GM23338 (cell line): Measurements from ENCODE around the gene CORO7. TPM values are rescaled to one million over a fixed set of nuclear protein-coding genes. Genes with fewer than 3 reads are reported as not detected.

ENCODE experiments used
- ATAC-seq: fragments of 200-7000 bp; cut with Tn5 transposase; 3 replicates; pipeline ENCODE4 v1.9.1; 2020
- DNase-seq: peaks from one replicate; pipeline ENCODE4 v3.0.0-alpha.2; 2015; ENCODE audit warnings: low spot score
- H2AFZ ChIP-seq: fragments of 200-600 bp; sonication (generic); 2 replicates; pipeline ENCODE4 v1.8.0; 2016; ENCODE audit warnings: antibody characterized with exemption, mild to moderate bottlenecking, moderate library complexity
- H3F3A ChIP-seq: fragments of 200-600 bp; sonication (generic); replicated peaks from 2 replicates; pipeline ENCODE4 v1.8.0; 2017; ENCODE audit warnings: antibody characterized with exemption, mixed run types, low read depth
- H3K27ac ChIP-seq: fragments of 200-600 bp; sonication (generic); 2 replicates; pipeline ENCODE4 v1.6.1; 2016; ENCODE audit warnings: low read depth
- H3K27me3 ChIP-seq: fragments of 200-600 bp; sonication (generic); 2 replicates; pipeline ENCODE4 v1.8.0; 2016; ENCODE audit warnings: mild to moderate bottlenecking, mixed run types, moderate library complexity; ENCODE audit not compliant: insufficient read depth
- H3K36me3 ChIP-seq: fragments of 200-600 bp; sonication (generic); 2 replicates; pipeline ENCODE4 v1.8.0; 2016; ENCODE audit warnings: mild to moderate bottlenecking; ENCODE audit not compliant: insufficient read depth
- H3K4me1 ChIP-seq: fragments of 200-600 bp; sonication (generic); 2 replicates; pipeline ENCODE4 v1.8.0; 2016; ENCODE audit warnings: mild to moderate bottlenecking, moderate library complexity; ENCODE audit not compliant: insufficient read depth
- H3K4me2 ChIP-seq: fragments of 200-600 bp; sonication (generic); 2 replicates; pipeline ENCODE4 v1.7.1; 2017; ENCODE audit warnings: mixed run types
- H3K4me3 ChIP-seq: fragments of 200-600 bp; sonication (generic); 2 replicates; pipeline ENCODE4 v1.6.1; 2016; ENCODE audit warnings: mixed run types
- H3K79me2 ChIP-seq: fragments of 200-600 bp; sonication (generic); replicated peaks from 2 replicates; pipeline ENCODE4 v1.8.0; 2017; ENCODE audit warnings: mild to moderate bottlenecking; ENCODE audit not compliant: insufficient read depth
- H3K9me2 ChIP-seq: fragments of 200-600 bp; sonication (generic); 2 replicates; pipeline ENCODE4 v1.8.0; 2017; ENCODE audit not compliant: insufficient read depth
- H4K20me1 ChIP-seq: fragments of 200-600 bp; sonication (generic); replicated peaks from 2 replicates; pipeline ENCODE4 v1.8.0; 2017; ENCODE audit warnings: mild to moderate bottlenecking; ENCODE audit not compliant: insufficient read depth
- H3K27ac Mint-ChIP-seq: 2 replicates; pipeline ENCODE4 v1.8.0; 2020; ENCODE audit warnings: inconsistent platforms, mild to moderate bottlenecking, moderate library complexity, mixed read lengths
- H3K27me3 Mint-ChIP-seq: 3 replicates; pipeline ENCODE4 v1.8.0; 2022; ENCODE audit warnings: low read depth, mild to moderate bottlenecking, moderate library complexity, mixed read lengths, inconsistent platforms; ENCODE audit not compliant: insufficient read depth, poor library complexity
- H3K36me3 Mint-ChIP-seq: 3 replicates; pipeline ENCODE4 v1.8.0; 2021; ENCODE audit warnings: low read depth, mild to moderate bottlenecking, inconsistent platforms, moderate library complexity, mixed read lengths
- H3K4me1 Mint-ChIP-seq: 3 replicates; pipeline ENCODE4 v1.8.0; 2020; ENCODE audit warnings: mild to moderate bottlenecking, inconsistent platforms, mixed read lengths
- H3K4me3 Mint-ChIP-seq: 3 replicates; pipeline ENCODE4 v1.8.0; 2021; ENCODE audit warnings: moderate library complexity, mild to moderate bottlenecking, inconsistent platforms, mixed read lengths
- H3K9me3 Mint-ChIP-seq: 3 replicates; pipeline ENCODE4 v1.8.0; 2020; ENCODE audit warnings: moderate library complexity, mild to moderate bottlenecking, inconsistent platforms, mixed read lengths
- polyA plus RNA-seq: library from polyadenylated mRNA; unstranded; fragments of >200 nt; fragmentation: Nextera tagmentation; extraction: Ambion mirVana; gene quantifications from 2 replicates; pipeline ENCODE4 v1.2.1, GENCODE V29; 2016
- total RNA-seq: library from RNA; depleted of rRNA; stranded (reverse); fragments of >200 nt; shearing (Covaris generic); gene quantifications from 2 replicates; pipeline ENCODE4 v1.2.3, GENCODE V29; 2014
- TF ChIP-seq, protein P1 (sequence below): fragments of 250-450 bp; sonication (Bioruptor Pico); IDR thresholded peaks from 2 replicates; pipeline ENCODE4 v1.5.0; 2020; ENCODE audit warnings: mild to moderate bottlenecking, moderate library complexity
- TF ChIP-seq, protein P2 (sequence below): IDR thresholded peaks from one replicate; pipeline ENCODE4 v1.6.1; 2018; ENCODE audit warnings: antibody characterized with exemption; ENCODE audit not compliant: unreplicated experiment

Gene CORO7
- total and polyA plus RNA-seq, 2 experiments from 2014 or later, result 14.2 to 46.4 TPM

DNA sequence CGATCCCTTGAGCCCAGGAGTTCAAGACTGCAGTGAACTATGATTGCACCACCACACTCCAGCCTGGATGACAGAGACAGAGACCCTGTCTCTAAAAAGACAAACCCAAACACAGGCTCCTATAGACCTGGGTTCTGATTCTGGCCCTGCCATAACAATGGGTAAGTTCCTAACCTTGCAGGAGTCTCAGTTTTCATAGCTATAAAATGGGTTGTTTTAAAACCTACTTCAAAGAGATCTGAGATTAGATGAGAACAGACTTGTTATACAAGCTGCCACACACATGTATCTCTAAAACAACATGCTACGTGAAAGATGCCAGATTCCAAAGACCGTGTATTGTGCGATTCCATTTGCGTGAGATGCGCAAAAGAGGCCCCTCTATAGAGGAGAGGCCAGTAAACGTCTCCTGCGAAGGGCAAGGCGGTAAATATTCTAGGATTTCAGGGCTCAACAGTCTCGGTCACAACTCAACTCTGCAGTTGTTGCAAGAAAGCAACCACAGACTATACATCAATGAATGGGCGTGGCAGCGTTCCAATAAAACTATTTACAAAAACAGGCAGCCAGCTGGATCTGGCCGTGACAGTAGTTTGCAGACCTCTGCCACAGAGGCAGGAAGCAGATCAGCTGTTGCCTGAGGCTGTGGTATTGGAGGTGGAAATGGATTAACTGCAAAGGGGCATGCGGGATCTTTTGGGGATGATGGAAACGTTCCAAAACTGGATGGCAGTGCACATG, 5.9 kb downstream of the CORO7 start (continued):
- TF ChIP-seq, protein P1, sequence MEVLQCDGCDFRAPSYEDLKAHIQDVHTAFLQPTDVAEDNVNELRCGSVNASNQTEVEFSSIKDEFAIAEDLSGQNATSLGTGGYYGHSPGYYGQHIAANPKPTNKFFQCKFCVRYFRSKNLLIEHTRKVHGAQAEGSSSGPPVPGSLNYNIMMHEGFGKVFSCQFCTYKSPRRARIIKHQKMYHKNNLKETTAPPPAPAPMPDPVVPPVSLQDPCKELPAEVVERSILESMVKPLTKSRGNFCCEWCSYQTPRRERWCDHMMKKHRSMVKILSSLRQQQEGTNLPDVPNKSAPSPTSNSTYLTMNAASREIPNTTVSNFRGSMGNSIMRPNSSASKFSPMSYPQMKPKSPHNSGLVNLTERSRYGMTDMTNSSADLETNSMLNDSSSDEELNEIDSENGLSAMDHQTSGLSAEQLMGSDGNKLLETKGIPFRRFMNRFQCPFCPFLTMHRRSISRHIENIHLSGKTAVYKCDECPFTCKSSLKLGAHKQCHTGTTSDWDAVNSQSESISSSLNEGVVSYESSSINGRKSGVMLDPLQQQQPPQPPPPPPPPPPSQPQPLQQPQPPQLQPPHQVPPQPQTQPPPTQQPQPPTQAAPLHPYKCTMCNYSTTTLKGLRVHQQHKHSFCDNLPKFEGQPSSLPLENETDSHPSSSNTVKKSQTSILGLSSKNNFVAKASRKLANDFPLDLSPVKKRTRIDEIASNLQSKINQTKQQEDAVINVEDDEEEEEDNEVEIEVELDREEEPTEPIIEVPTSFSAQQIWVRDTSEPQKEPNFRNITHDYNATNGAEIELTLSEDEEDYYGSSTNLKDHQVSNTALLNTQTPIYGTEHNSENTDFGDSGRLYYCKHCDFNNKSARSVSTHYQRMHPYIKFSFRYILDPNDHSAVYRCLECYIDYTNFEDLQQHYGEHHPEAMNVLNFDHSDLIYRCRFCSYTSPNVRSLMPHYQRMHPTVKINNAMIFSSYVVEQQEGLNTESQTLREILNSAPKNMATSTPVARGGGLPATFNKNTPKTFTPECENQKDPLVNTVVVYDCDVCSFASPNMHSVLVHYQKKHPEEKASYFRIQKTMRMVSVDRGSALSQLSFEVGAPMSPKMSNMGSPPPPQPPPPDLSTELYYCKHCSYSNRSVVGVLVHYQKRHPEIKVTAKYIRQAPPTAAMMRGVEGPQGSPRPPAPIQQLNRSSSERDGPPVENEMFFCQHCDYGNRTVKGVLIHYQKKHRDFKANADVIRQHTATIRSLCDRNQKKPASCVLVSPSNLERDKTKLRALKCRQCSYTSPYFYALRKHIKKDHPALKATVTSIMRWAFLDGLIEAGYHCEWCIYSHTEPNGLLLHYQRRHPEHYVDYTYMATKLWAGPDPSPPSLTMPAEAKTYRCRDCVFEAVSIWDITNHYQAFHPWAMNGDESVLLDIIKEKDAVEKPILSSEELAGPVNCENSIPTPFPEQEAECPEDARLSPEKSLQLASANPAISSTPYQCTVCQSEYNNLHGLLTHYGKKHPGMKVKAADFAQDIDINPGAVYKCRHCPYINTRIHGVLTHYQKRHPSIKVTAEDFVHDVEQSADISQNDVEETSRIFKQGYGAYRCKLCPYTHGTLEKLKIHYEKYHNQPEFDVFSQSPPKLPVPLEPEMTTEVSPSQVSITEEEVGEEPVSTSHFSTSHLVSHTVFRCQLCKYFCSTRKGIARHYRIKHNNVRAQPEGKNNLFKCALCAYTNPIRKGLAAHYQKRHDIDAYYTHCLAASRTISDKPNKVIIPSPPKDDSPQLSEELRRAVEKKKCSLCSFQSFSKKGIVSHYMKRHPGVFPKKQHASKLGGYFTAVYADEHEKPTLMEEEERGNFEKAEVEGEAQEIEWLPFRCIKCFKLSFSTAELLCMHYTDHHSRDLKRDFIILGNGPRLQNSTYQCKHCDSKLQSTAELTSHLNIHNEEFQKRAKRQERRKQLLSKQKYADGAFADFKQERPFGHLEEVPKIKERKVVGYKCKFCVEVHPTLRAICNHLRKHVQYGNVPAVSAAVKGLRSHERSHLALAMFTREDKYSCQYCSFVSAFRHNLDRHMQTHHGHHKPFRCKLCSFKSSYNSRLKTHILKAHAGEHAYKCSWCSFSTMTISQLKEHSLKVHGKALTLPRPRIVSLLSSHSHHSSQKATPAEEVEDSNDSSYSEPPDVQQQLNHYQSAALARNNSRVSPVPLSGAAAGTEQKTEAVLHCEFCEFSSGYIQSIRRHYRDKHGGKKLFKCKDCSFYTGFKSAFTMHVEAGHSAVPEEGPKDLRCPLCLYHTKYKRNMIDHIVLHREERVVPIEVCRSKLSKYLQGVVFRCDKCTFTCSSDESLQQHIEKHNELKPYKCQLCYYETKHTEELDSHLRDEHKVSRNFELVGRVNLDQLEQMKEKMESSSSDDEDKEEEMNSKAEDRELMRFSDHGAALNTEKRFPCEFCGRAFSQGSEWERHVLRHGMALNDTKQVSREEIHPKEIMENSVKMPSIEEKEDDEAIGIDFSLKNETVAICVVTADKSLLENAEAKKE (CRISPR knock-in tag), result no peak

DNA sequence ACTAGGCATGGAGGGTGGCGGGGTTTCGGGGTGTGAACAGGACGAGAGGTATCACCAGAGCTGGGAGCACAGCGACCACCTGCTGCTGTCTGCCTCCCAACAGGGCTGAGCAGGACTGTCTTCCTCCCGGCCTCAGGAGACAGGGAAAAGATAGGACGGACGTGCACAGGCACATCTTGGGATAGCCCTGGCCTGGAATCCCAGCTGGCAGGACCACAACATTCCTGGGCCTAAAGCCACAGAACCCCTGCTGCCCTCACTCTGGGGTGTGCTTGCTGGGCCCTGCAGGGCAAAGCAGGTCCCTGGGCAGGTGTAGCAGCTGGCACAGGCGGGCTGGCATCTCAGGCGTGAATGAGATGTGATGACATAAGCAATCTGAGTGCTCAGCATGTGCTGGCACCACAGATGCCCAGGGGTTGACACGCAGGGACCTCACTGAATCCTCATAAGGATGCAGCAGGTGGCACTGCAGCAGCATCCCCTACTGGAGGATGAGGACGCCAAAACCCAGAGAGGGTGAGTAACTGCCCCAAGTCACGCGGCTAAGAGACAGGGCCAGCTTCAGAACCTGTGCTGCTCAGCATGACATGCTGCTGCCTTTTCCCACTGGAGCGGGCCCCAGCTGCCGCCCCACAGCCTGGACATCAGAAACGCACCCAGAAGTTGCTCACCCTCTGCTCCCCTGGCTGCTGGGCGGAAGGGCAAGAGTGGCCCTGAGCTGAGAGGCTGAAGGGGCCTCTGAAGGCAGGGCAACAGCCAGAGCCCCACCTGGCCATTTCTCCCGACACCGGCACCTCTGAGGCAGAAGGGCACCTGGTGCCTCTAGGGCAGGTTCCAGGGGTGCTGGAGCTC, 7.1 kb downstream of the CORO7 start:
- H3K27me3 Mint-ChIP-seq, result peaks cover 8% of the 10 kb centered on the region
- Histone ChIP-seq H3K9me2 (no peaks in the 10 kb centered on the region), H3K79me2 (no peaks in the 10 kb centered on the region), H4K20me1 (peaks cover 2% of the 10 kb centered on the region; the same call in 1 of the 2 replicates), H3K36me3 (no peaks in the 10 kb centered on the region), H2AFZ (no peak overlapping the region), H3F3A (0 out of 2 replicates have a peak, but pooled peaks cover 5% of the 10 kb centered on the region), H3K4me1 (no peaks in the 10 kb centered on the region), H3K27me3 (no peaks in the 10 kb centered on the region), H3K27ac (no peak overlapping the region), H3K4me3 (no peak overlapping the region), H3K4me2 (no peak overlapping the region)
- H3K4me1 Mint-ChIP-seq, result peaks cover 9% of the 10 kb centered on the region
- peak; percentile 11; the same call in 1 of the 3 replicates for ATAC-seq
- peaks cover 3% of the 10 kb centered on the region; the same call in 1 of the 3 replicates for H3K36me3 Mint-ChIP-seq
- H3K27ac Mint-ChIP-seq, result no peak overlapping the region
- H3K4me3 Mint-ChIP-seq, result no peak overlapping the region
- no peaks in the 10 kb centered on the region; the same call in 2 of the 3 replicates for H3K9me3 Mint-ChIP-seq
- DNase-seq, result peak; percentile 45
- TF ChIP-seq, protein P2, sequence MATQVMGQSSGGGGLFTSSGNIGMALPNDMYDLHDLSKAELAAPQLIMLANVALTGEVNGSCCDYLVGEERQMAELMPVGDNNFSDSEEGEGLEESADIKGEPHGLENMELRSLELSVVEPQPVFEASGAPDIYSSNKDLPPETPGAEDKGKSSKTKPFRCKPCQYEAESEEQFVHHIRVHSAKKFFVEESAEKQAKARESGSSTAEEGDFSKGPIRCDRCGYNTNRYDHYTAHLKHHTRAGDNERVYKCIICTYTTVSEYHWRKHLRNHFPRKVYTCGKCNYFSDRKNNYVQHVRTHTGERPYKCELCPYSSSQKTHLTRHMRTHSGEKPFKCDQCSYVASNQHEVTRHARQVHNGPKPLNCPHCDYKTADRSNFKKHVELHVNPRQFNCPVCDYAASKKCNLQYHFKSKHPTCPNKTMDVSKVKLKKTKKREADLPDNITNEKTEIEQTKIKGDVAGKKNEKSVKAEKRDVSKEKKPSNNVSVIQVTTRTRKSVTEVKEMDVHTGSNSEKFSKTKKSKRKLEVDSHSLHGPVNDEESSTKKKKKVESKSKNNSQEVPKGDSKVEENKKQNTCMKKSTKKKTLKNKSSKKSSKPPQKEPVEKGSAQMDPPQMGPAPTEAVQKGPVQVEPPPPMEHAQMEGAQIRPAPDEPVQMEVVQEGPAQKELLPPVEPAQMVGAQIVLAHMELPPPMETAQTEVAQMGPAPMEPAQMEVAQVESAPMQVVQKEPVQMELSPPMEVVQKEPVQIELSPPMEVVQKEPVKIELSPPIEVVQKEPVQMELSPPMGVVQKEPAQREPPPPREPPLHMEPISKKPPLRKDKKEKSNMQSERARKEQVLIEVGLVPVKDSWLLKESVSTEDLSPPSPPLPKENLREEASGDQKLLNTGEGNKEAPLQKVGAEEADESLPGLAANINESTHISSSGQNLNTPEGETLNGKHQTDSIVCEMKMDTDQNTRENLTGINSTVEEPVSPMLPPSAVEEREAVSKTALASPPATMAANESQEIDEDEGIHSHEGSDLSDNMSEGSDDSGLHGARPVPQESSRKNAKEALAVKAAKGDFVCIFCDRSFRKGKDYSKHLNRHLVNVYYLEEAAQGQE, result no peak
